Panc1 (cell line): Measurements from ENCODE around the gene ADCY4. TPM values are rescaled to one million over a fixed set of nuclear protein-coding genes. Genes with fewer than 3 reads are reported as not detected.

ENCODE experiments used
- ATAC-seq: fragments of 200-7000 bp; cut with Tn5 transposase; 2 replicates; pipeline ENCODE4 v1.9.1; 2020; ENCODE audit warnings: mild to moderate bottlenecking, moderate library complexity
- BruUV-seq: library from RNA; stranded (reverse); fragments of 400-500 nt; replicated peaks from 2 replicates; lab custom pipeline; 2021; lab: Mats Ljungman, UMichigan
- CTCF ChIA-PET: fragments of 300-600 bp; sonication (Branson Sonifier 250); formaldehyde crosslinking; loops from one replicate; lab custom pipeline; 2022; ENCODE audit warnings: antibody characterized with exemption; lab: Charles Lee
- POLR2A ChIA-PET: fragments of 300-600 bp; sonication (Branson Sonifier 250); formaldehyde crosslinking; loops from one replicate; lab custom pipeline; 2022; ENCODE audit warnings: antibody characterized with exemption; lab: Charles Lee
- DNase-seq: peaks from one replicate; pipeline ENCODE4 v3.0.0-alpha.2; 2010; ENCODE audit warnings: low read depth, low spot score
- H3K27ac ChIP-seq: 2 replicates; pipeline ENCODE4 v1.5.1; 2011; ENCODE audit warnings: mild to moderate bottlenecking, low read length, inconsistent platforms
- H3K27me3 ChIP-seq: fragments of 200-500 bp; sonication (Bioruptor generic); 2 replicates; pipeline ENCODE4 v1.6.0; 2014; ENCODE audit warnings: low read length, inconsistent platforms; ENCODE audit not compliant: control insufficient read depth, insufficient read depth
- H3K36me3 ChIP-seq: fragments of 200-500 bp; sonication (Bioruptor generic); 2 replicates; pipeline ENCODE4 v1.5.1; 2014; ENCODE audit warnings: inconsistent platforms, mild to moderate bottlenecking, low read length, moderate library complexity; ENCODE audit not compliant: control insufficient read depth, insufficient read depth
- H3K4me1 ChIP-seq: 2 replicates; pipeline ENCODE4 v1.5.1; 2011; ENCODE audit warnings: inconsistent platforms, mild to moderate bottlenecking, low read length, moderate library complexity; ENCODE audit not compliant: control insufficient read depth, insufficient read depth
- H3K4me3 ChIP-seq, 2 experiments: 2 replicates each; pipeline ENCODE4 v1.5.1; 2011 to 2012; ENCODE audit warnings: low read depth in 2 of 2, low read length in 2 of 2, mild to moderate bottlenecking in 2 of 2, inconsistent platforms in 1 of 2, moderate library complexity in 1 of 2
- H3K9me3 ChIP-seq: fragments of 200-500 bp; sonication (Bioruptor generic); 2 replicates; pipeline ENCODE4 v1.5.1; 2014; ENCODE audit warnings: low read depth, mild to moderate bottlenecking, inconsistent platforms, low read length, moderate library complexity; ENCODE audit not compliant: control insufficient read depth, insufficient read depth
- CTCF ChIP-seq: fragments of 450-650 bp; IDR thresholded peaks from 2 replicates; pipeline ENCODE4 v1.5.1; 2017; ENCODE audit warnings: mild to moderate bottlenecking
- POLR2AphosphoS5 ChIP-seq: IDR thresholded peaks from 2 replicates; pipeline ENCODE4 v1.6.1; 2012; ENCODE audit warnings: mild to moderate bottlenecking, low read depth, low read length, moderate library complexity
- REST ChIP-seq, 2 experiments: IDR thresholded peaks; 2 replicates each; pipeline ENCODE4 v1.6.1; 2011 to 2012; ENCODE audit warnings: low read depth in 2 of 2, control low read depth in 1 of 2, low read length in 1 of 2, mild to moderate bottlenecking in 1 of 2, moderate library complexity in 1 of 2; ENCODE audit not compliant: insufficient read depth in 1 of 2
- SIN3A ChIP-seq: IDR thresholded peaks from 2 replicates; pipeline ENCODE4 v1.6.1; 2012; ENCODE audit warnings: low read depth, mild to moderate bottlenecking, low read length, moderate library complexity, borderline replicate concordance; ENCODE audit not compliant: insufficient read depth
- TCF7L2 ChIP-seq: IDR thresholded peaks from 2 replicates; pipeline ENCODE4 v1.6.1; 2011; ENCODE audit warnings: mild to moderate bottlenecking, low read depth, low read length, inconsistent platforms
- in situ Hi-C: cut with HindIII; loops from 2 replicates; pipeline ENCODE4 v1.10.0; 2016; ENCODE audit warnings: low sequenced_read_pairs, low pct_unique_long_range_greater_than_20kb
- intact Hi-C: fragments of 100-400 bp; cut with micrococcal nuclease; formaldehyde crosslinking; loops from one replicate; pipeline ENCODE4 v1.10.0; 2022; ENCODE audit not compliant: unreplicated experiment
- total RNA-seq: library from RNA; stranded (reverse); gene quantifications from one replicate; pipeline ENCODE4 v1.2.1, GENCODE V29; 2021; ENCODE audit not compliant: unreplicated experiment

The ADCY4 gene
- total RNA-seq, 1 experiment from 2014 or later: 0.21 TPM

- DNase-seq: no peak
- Histone ChIP-seq H3K4me3 (no peak overlapping the region), H3K9me3 (no peaks in the 10 kb centered on the region), H3K36me3 (no peaks in the 10 kb centered on the region), H3K27me3 (no peaks in the 10 kb centered on the region), H3K27ac (no peak overlapping the region), H3K4me1 (no peaks in the 10 kb centered on the region)
- intact Hi-C loops: no loop called here
- ChIA-PET POLR2A (no interaction called here), CTCF (no interaction called here)
- no TSS peak for BruUV-seq
- in situ Hi-C loops: no loop called here
- no peak for ATAC-seq
- TF ChIP-seq REST (IDR thresholded peaks at IDR 0.05; ENCODE audit: insufficient read depth in 1 of 2, low read depth in 2 of 2, low read length in 1 of 2): no peak
- no peak for TF ChIP-seq POLR2AphosphoS5
- no peak for TF ChIP-seq TCF7L2
- TF ChIP-seq CTCF: no peak
- no peak for TF ChIP-seq SIN3A
Measured at GRCh38 chr14:24377126-24377525, 42.3 kb upstream of the ADCY4 start.

DNA sequence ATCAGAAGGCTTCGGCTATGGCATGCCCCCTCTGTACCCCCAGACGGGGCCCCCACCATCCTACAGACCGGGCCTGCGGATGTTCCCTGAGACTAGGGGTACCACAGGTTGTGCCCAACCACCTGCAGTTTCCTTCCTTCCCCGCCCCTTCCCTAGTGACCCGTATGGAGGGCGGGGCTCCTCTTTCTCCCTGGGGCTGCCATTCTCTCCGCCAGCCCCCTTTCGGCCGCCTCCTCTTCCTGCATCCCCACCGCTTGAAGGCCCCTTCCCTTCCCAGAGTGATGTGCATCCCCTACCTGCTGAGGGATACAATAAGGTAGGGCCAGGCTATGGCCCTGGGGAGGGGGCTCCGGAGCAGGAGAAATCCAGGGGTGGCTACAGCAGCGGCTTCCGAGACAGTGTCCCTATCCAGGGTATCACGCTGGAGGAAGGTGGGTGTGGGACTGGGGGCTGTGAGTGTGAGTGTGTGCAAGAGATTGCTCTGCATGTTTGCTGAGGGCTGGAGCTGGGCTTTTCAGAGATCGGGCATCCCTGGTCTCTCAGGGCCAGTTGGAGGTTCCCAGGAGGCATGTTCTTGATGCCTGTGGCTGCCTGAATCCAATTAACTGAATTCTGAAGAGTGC, 41.7 kb upstream of the ADCY4 start:
- ATAC-seq (no peak), DNase-seq (no peak)
- Histone ChIP-seq H3K36me3 (no peaks in the 10 kb centered on the region), H3K27me3 (no peaks in the 10 kb centered on the region), H3K9me3 (no peaks in the 10 kb centered on the region), H3K4me1 (no peaks in the 10 kb centered on the region), H3K27ac (no peak overlapping the region), H3K4me3 (no peak overlapping the region)
- intact Hi-C loops: no loop called here
- POLR2A ChIA-PET: no interaction called here
- TF ChIP-seq SIN3A (no peak), TCF7L2 (no peak), CTCF (no peak), POLR2AphosphoS5 (no peak), REST (IDR thresholded peaks at IDR 0.05; ENCODE audit: insufficient read depth in 1 of 2, low read depth in 2 of 2, low read length in 1 of 2) (no peak)
- in situ Hi-C loops: no loop called here
- CTCF ChIA-PET: no interaction called here
- no TSS peak for BruUV-seq
